ENCODE data around the gene TOP3A. TPM values are rescaled to one million over a fixed set of nuclear protein-coding genes. Genes with fewer than 3 reads are reported as not detected.

TOP3A gene
- total RNA-seq, 4 donors from 2014 or later, result 12.0 to 79.0 (median 32.1) TPM

- no peak overlapping the region for H3K4me3 ChIP-seq
- intact Hi-C loops (cut with DNase I; ENCODE audit: low total_unique reads) (no loop called here), in situ Hi-C loops (cut with MboI; ENCODE audit: low pct_ligation_motif_present in 1 of 4, low pct_unique_long_range_greater_than_20kb in 1 of 4, low sequenced_read_pairs in 3 of 4) (no loop called here)
- H3K36me3 ChIP-seq, result no peaks in the 10 kb centered on the region
- TF ChIP-seq POLR2A (IDR thresholded peaks at IDR 0.05) (no peak), CTCF (IDR thresholded peaks at IDR 0.05) (no peak), EP300 (IDR thresholded peaks at IDR 0.05; ENCODE audit: low read depth) (no peak), POLR2AphosphoS5 (IDR thresholded peaks at IDR 0.05) (no peak)
- peaks cover 5 to 15% (median 14%) of the 10 kb centered on the region in 4 donors for H3K4me1 ChIP-seq
- H3K9me3 ChIP-seq, result no peaks in the 10 kb centered on the region
- no peak for DNase-seq
- WGBS, 2 donors (ENCODE audit: low coverage in 1 of 2), result 76% methylated on average over 4 of the region's 4 CpGs; no CpG with 5 or more reads in 1 of the 2 donors
- H3K27ac ChIP-seq, result no peak overlapping the region
- H3K27me3 ChIP-seq, result no peaks in the 10 kb centered on the region
These were observed 85.5 kb downstream of the TOP3A start for GRCh38 chr17:18229254-18229653.

DNA sequence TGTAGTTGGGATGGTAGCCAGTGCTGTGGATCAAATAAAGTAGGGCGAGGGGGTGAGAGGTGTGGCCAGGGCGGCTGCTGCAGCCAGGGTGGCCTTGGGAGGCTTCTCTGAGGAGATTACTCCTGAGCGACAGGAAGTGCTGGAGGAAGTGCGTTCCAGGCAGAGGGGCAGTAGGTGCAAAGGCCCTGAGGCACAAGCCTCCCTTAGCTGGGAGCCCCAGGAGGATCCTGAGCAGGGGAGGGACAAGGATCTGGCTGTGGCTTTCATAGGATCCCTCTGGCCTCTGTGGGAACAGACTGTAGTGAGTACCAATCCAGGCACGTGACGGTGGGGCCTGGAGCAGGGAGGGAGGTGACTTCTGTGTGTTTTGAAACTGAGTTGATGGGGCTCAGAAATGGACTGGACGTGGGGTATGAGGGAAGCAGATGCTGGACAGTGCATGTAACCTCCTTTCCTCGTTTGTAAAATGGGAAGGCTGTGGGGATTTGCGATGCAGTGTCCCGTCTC lies 86.6 kb downstream of the TOP3A start:
- TF ChIP-seq POLR2A (IDR thresholded peaks at IDR 0.05), result no peak
- no peak for TF ChIP-seq POLR2AphosphoS5 (IDR thresholded peaks at IDR 0.05)
- no peak for TF ChIP-seq CTCF (IDR thresholded peaks at IDR 0.05)
- TF ChIP-seq EP300 (IDR thresholded peaks at IDR 0.05; ENCODE audit: low read depth), result no peak
- H3K9me3 ChIP-seq, result no peaks in the 10 kb centered on the region
- in situ Hi-C loops (cut with MboI; ENCODE audit: low pct_ligation_motif_present in 1 of 4, low pct_unique_long_range_greater_than_20kb in 1 of 4, low sequenced_read_pairs in 3 of 4), result no loop called here
- H3K36me3 ChIP-seq, result no peaks in the 10 kb centered on the region
- H3K4me1 ChIP-seq, result peaks cover 5 to 15% (median 14%) of the 10 kb centered on the region in 4 donors
- H3K4me3 ChIP-seq, result no peak overlapping the region
- 40 to 89% methylated on average over 2 to 10 of the region's 10 CpGs for WGBS, 2 donors (ENCODE audit: low coverage in 1 of 2)
- no peaks in the 10 kb centered on the region for H3K27me3 ChIP-seq
- no peak overlapping the region for H3K27ac ChIP-seq
- DNase-seq, result no peak
- intact Hi-C loops (cut with DNase I; ENCODE audit: low total_unique reads), result no loop called here

GRCh38 chr17:18227635-18228034 lies 87.2 kb downstream of the TOP3A start:
- Histone ChIP-seq H3K27ac (no peak overlapping the region), H3K4me1 (peaks cover 5 to 15% (median 14%) of the 10 kb centered on the region in 4 donors), H3K4me3 (no peak overlapping the region), H3K9me3 (no peaks in the 10 kb centered on the region), H3K36me3 (no peaks in the 10 kb centered on the region), H3K27me3 (no peaks in the 10 kb centered on the region)
- in situ Hi-C loops (cut with MboI; ENCODE audit: low pct_ligation_motif_present in 1 of 4, low pct_unique_long_range_greater_than_20kb in 1 of 4, low sequenced_read_pairs in 3 of 4) (no loop called here), intact Hi-C loops (cut with DNase I; ENCODE audit: low total_unique reads) (no loop called here)
- no peak for TF ChIP-seq CTCF (IDR thresholded peaks at IDR 0.05)
- TF ChIP-seq POLR2A (IDR thresholded peaks at IDR 0.05), result no peak
- TF ChIP-seq POLR2AphosphoS5 (IDR thresholded peaks at IDR 0.05), result no peak
- TF ChIP-seq EP300 (IDR thresholded peaks at IDR 0.05; ENCODE audit: low read depth), result no peak
- WGBS, 2 donors (ENCODE audit: low coverage in 1 of 2), result 97% methylated on average over 5 of the region's 5 CpGs; no CpG with 5 or more reads in 1 of the 2 donors
- no peak for DNase-seq

GRCh38 chr17:18226284-18226945 lies 88.4 kb downstream of the TOP3A start:
- Histone ChIP-seq H3K4me3 (peak overlapping the region; percentile 36 to 81 (median 53)), H3K9me3 (no peaks in the 10 kb centered on the region), H3K27ac (peak overlapping the region in 3 of 4 donors; percentile 55 to 75 (median 61)), H3K27me3 (no peaks in the 10 kb centered on the region), H3K4me1 (peaks cover 5 to 15% (median 14%) of the 10 kb centered on the region in 4 donors), H3K36me3 (no peaks in the 10 kb centered on the region)
- 0 to 27% methylated on average over 4 to 16 of the region's 16 CpGs for WGBS, 2 donors (ENCODE audit: low coverage in 1 of 2)
- intact Hi-C loops (cut with DNase I; ENCODE audit: low total_unique reads), result no loop called here
- in situ Hi-C loops (cut with MboI; ENCODE audit: low pct_ligation_motif_present in 1 of 4, low pct_unique_long_range_greater_than_20kb in 1 of 4, low sequenced_read_pairs in 3 of 4), result no loop called here
- DNase-seq, result no peak
- no peak for TF ChIP-seq POLR2AphosphoS5 (IDR thresholded peaks at IDR 0.05)
- TF ChIP-seq EP300 (IDR thresholded peaks at IDR 0.05; ENCODE audit: low read depth), result no peak
- no peak for TF ChIP-seq CTCF (IDR thresholded peaks at IDR 0.05)
- no peak for TF ChIP-seq POLR2A (IDR thresholded peaks at IDR 0.05)

Measured in transverse colon (tissue), 4 donors.